Erythroblast (primary cell): Measurements from ENCODE around the gene TBC1D2B.

Source experiments
- DNase-seq, 2 experiments: peaks; one replicate each; lab custom pipeline; 2025; lab: John Stamatoyannopoulos, UW
- GATA1 ChIP-seq: IDR thresholded peaks from 2 replicates; pipeline ENCODE4 v1.6.1; 2011; ENCODE audit warnings: low read depth, mild to moderate bottlenecking, control low read depth, low read length, moderate library complexity
- POLR2A ChIP-seq: IDR thresholded peaks from 2 replicates; pipeline ENCODE4 v1.6.1; 2011; ENCODE audit warnings: mild to moderate bottlenecking, low read length

TBC1D2B gene

GRCh38 chr15:78104119-78104479 is 26.6 kb upstream of the TBC1D2B start:
- no peak for DNase-seq
- no peak for TF ChIP-seq POLR2A
- TF ChIP-seq GATA1 = no peak

GRCh38 chr15:78103406-78104118 is 26.1 kb upstream of the TBC1D2B start:
- DNase-seq = no peak
- TF ChIP-seq GATA1 (no peak), POLR2A (no peak)

GRCh38 chr15:78102741-78103140 is 25.2 kb upstream of the TBC1D2B start:
- TF ChIP-seq GATA1 = no peak
- TF ChIP-seq POLR2A = no peak
- no peak for DNase-seq

GRCh38 chr15:78102211-78102610 is 24.7 kb upstream of the TBC1D2B start:
- DNase-seq = no peak
- TF ChIP-seq GATA1 (no peak), POLR2A (no peak)

- no peak for TF ChIP-seq POLR2A
- TF ChIP-seq GATA1 = no peak
- no peak for DNase-seq
Measured at GRCh38 chr15:78101423-78102105, 24.1 kb upstream of the TBC1D2B start.

- no peak for TF ChIP-seq GATA1
- TF ChIP-seq POLR2A = no peak
- DNase-seq = no peak
Measured at GRCh38 chr15:78100886-78101285, 23.4 kb upstream of the TBC1D2B start.

GRCh38 chr15:78098131-78098755 is 20.7 kb upstream of the TBC1D2B start:
- TF ChIP-seq GATA1 (no peak), POLR2A (no peak)
- no peak for DNase-seq

- no peak for TF ChIP-seq GATA1
- no peak for TF ChIP-seq POLR2A
- DNase-seq = no peak
Measured at GRCh38 chr15:78097667-78098066, 20.2 kb upstream of the TBC1D2B start.

GRCh38 chr15:78093242-78094020 is 15.9 kb upstream of the TBC1D2B start:
- DNase-seq = no peak
- TF ChIP-seq POLR2A (no peak), GATA1 (no peak)

- TF ChIP-seq POLR2A (no peak), GATA1 (no peak)
Measured at GRCh38 chr15:78092261-78093041, 14.9 kb upstream of the TBC1D2B start, which contains the start of gene SH2D7. SH2D7 (plus strand) TSS chr15:78092561; CDS start chr15:78092585, 24 bp downstream.

GRCh38 chr15:78090422-78091063 is 13.0 kb upstream of the TBC1D2B start:
- TF ChIP-seq POLR2A (no peak), GATA1 (no peak)
- no peak for DNase-seq

More at GRCh38 chr15:78092261-78093041, 14.9 kb upstream of the TBC1D2B start, which contains the start of gene SH2D7:
- no peak for DNase-seq

- DNase-seq = no peak
- TF ChIP-seq POLR2A (no peak), GATA1 (no peak)
Measured at GRCh38 chr15:78088773-78089080, 11.2 kb upstream of the TBC1D2B start.
